Right atrium auricular region (tissue), 2 donors: Measurements from ENCODE around the gene IFNGR2. TPM values are rescaled to one million over a fixed set of nuclear protein-coding genes. Genes with fewer than 3 reads are reported as not detected.

Source experiments
- DNase-seq: peaks from one replicate; pipeline ENCODE4 v3.0.0-alpha.2; 2019; ENCODE audit warnings: low spot score
- H3K27ac ChIP-seq, 2 donors: fragments of 200-600 bp; sonication (generic); 1 replicate in 1 of 2; 2 replicates in 1 of 2; pipeline ENCODE4 v1.5.1; 2016 to 2019
- H3K27me3 ChIP-seq, 2 donors: fragments of 200-600 bp; sonication (generic); one replicate each; pipeline versions ENCODE4 v1.5.1 to v1.6.0; 2017 to 2019
- H3K36me3 ChIP-seq: fragments of 200-600 bp; sonication (generic); one replicate; pipeline ENCODE4 v1.5.1; 2016
- H3K4me1 ChIP-seq, 2 donors: fragments of 200-600 bp; sonication (generic); one replicate each; pipeline versions ENCODE4 v1.5.1 to v1.6.0; 2017 to 2019
- H3K4me3 ChIP-seq, 2 donors: fragments of 200-600 bp; sonication (generic); 1 replicate in 1 of 2; 2 replicates in 1 of 2; pipeline ENCODE4 v1.5.1; 2017 to 2019; ENCODE audit warnings: mild to moderate bottlenecking in 1 of 2, moderate library complexity in 1 of 2
- H3K9me3 ChIP-seq, 2 donors: fragments of 200-600 bp; sonication (generic); one replicate each; pipeline ENCODE4 v1.5.1; 2019
- CTCF ChIP-seq, 2 donors: fragments of 200-600 bp; sonication (generic); IDR thresholded peaks; one replicate each; pipeline ENCODE4 v1.5.1; 2019; ENCODE audit warnings: antibody characterized with exemption in 2 of 2
- total RNA-seq, 2 donors: library from RNA; depleted of rRNA; stranded (reverse); fragments of >200 nt; gene quantifications; one replicate each; pipeline ENCODE4 v1.1.0, GENCODE V29; 2016

The IFNGR2 gene
- total RNA-seq, 2 donors from 2014 or later = 40.2 to 47.3 TPM

GRCh38 chr21:33373451-33373850, 29.8 kb upstream of the IFNGR2 start:
- Histone ChIP-seq H3K9me3 (peaks cover 0 to 1% of the 10 kb centered on the region in 2 donors), H3K36me3 (no peaks in the 10 kb centered on the region), H3K4me3 (no peak overlapping the region), H3K4me1 (no peaks in the 10 kb centered on the region), H3K27me3 (no peaks in the 10 kb centered on the region), H3K27ac (peak overlapping the region in 1 of 2 donors; percentile 7)
- DNase-seq = no peak
- no peak for TF ChIP-seq CTCF (IDR thresholded peaks at IDR 0.05)

- no peak for TF ChIP-seq CTCF (IDR thresholded peaks at IDR 0.05)
- Histone ChIP-seq H3K36me3 (no peaks in the 10 kb centered on the region), H3K9me3 (no peaks in the 10 kb centered on the region), H3K4me1 (no peaks in the 10 kb centered on the region), H3K27me3 (no peaks in the 10 kb centered on the region), H3K27ac (no peak overlapping the region), H3K4me3 (no peak overlapping the region)
- no peak for DNase-seq
Measured at GRCh38 chr21:33374080-33374449, 29.1 kb upstream of the IFNGR2 start.

- H3K4me1 ChIP-seq = peaks cover 0 to 2% of the 10 kb centered on the region in 2 donors
- TF ChIP-seq CTCF (IDR thresholded peaks at IDR 0.05) = peak; percentile 46 to 76
- no peak for DNase-seq
- no peaks in the 10 kb centered on the region for H3K9me3 ChIP-seq
- H3K27ac ChIP-seq = no peak overlapping the region
- no peak overlapping the region for H3K4me3 ChIP-seq
- H3K27me3 ChIP-seq = no peaks in the 10 kb centered on the region
- H3K36me3 ChIP-seq = no peaks in the 10 kb centered on the region
Measured at GRCh38 chr21:33374450-33375096, 28.6 kb upstream of the IFNGR2 start.

GRCh38 chr21:33375101-33375644, 28.0 kb upstream of the IFNGR2 start:
- TF ChIP-seq CTCF (IDR thresholded peaks at IDR 0.05) = no peak
- no peak overlapping the region for H3K27ac ChIP-seq

GRCh38 chr21:33377221-33377920, 25.8 kb upstream of the IFNGR2 start:
- no peaks in the 10 kb centered on the region for H3K27me3 ChIP-seq
- TF ChIP-seq CTCF (IDR thresholded peaks at IDR 0.05) = no peak
- no peak overlapping the region for H3K27ac ChIP-seq

More at GRCh38 chr21:33375101-33375644, 28.0 kb upstream of the IFNGR2 start:
- Histone ChIP-seq H3K4me1 (peaks cover 0 to 8% of the 10 kb centered on the region in 2 donors), H3K9me3 (no peaks in the 10 kb centered on the region), H3K27me3 (no peaks in the 10 kb centered on the region), H3K36me3 (no peaks in the 10 kb centered on the region), H3K4me3 (no peak overlapping the region)
- no peak for DNase-seq

More at GRCh38 chr21:33377221-33377920, 25.8 kb upstream of the IFNGR2 start:
- peaks cover 0 to 21% of the 10 kb centered on the region in 2 donors for H3K4me1 ChIP-seq
- no peak for DNase-seq
- H3K4me3 ChIP-seq = no peak overlapping the region
- H3K36me3 ChIP-seq = no peaks in the 10 kb centered on the region
- no peaks in the 10 kb centered on the region for H3K9me3 ChIP-seq
